ENCODE measurements around the gene PPP1R27. TPM values are rescaled to one million over a fixed set of nuclear protein-coding genes. Genes with fewer than 3 reads are reported as not detected.

Gene PPP1R27
- total and polyA plus RNA-seq, 2 donors (not counting 3 experiments of a cell fraction or from before 2014, with no cell fraction given) = not detected

- no peaks in the 10 kb centered on the region for H3K27me3 ChIP-seq (ENCODE audit: control insufficient read depth in 2 of 2, insufficient read depth in 2 of 2, low read length in 2 of 2)
- peak overlapping the region; percentile 79 for H3K4me2 ChIP-seq (ENCODE audit: insufficient read depth, low read length)
- TF ChIP-seq EZH2 (IDR thresholded peaks at IDR 0.05; ENCODE audit: borderline replicate concordance, low read depth, low read length, severe bottlenecking) = no peak
- TF ChIP-seq, protein P1, sequence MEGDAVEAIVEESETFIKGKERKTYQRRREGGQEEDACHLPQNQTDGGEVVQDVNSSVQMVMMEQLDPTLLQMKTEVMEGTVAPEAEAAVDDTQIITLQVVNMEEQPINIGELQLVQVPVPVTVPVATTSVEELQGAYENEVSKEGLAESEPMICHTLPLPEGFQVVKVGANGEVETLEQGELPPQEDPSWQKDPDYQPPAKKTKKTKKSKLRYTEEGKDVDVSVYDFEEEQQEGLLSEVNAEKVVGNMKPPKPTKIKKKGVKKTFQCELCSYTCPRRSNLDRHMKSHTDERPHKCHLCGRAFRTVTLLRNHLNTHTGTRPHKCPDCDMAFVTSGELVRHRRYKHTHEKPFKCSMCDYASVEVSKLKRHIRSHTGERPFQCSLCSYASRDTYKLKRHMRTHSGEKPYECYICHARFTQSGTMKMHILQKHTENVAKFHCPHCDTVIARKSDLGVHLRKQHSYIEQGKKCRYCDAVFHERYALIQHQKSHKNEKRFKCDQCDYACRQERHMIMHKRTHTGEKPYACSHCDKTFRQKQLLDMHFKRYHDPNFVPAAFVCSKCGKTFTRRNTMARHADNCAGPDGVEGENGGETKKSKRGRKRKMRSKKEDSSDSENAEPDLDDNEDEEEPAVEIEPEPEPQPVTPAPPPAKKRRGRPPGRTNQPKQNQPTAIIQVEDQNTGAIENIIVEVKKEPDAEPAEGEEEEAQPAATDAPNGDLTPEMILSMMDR (IDR thresholded peaks at IDR 0.05; ENCODE audit: extremely low read depth in 1 of 2, insufficient read depth in 1 of 2, low read depth in 1 of 2, low read length in 2 of 2) = no peak
- TF ChIP-seq MYC (IDR thresholded peaks at IDR 0.05; ENCODE audit: low read depth, low read length) = no peak
- TF ChIP-seq POLR2AphosphoS5 (IDR thresholded peaks at IDR 0.05; ENCODE audit: insufficient read depth, low read depth, low read length) = no peak
- TF ChIP-seq GATA2 (IDR thresholded peaks at IDR 0.05; ENCODE audit: insufficient read depth, insufficient read length, low read depth, low read length) = no peak
- TF ChIP-seq, protein P2, sequence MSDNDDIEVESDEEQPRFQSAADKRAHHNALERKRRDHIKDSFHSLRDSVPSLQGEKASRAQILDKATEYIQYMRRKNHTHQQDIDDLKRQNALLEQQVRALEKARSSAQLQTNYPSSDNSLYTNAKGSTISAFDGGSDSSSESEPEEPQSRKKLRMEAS (IDR thresholded peaks at IDR 0.05; ENCODE audit: insufficient read depth, insufficient read length) = no peak
- TF ChIP-seq JUN (IDR thresholded peaks at IDR 0.05; ENCODE audit: borderline replicate concordance, insufficient read depth, insufficient read length, low read depth) = no peak
- TF ChIP-seq POLR2A (IDR thresholded peaks at IDR 0.05; ENCODE audit: low read depth, low read length) = peak; percentile 17
- peaks cover 6 to 19% of the 10 kb centered on the region in 2 experiments for H3K36me3 ChIP-seq (ENCODE audit: control insufficient read depth in 2 of 2, extremely low read depth in 1 of 2, insufficient read depth in 2 of 2, low read length in 2 of 2)
- H3K4me3 ChIP-seq (replicated peaks in 1 of 3; ENCODE audit: insufficient read depth in 1 of 3, low read depth in 1 of 3, low read length in 3 of 3) = no peak overlapping the region
- no peaks in the 10 kb centered on the region for H3K9me3 ChIP-seq (replicated peaks; ENCODE audit: control insufficient read depth, insufficient read depth, low read length)
- CTCF ChIA-PET = interaction anchor here (1.4 to 3.0 kb wide), 5 partner anchors 23 to 153 kb away, joined by 4 to 16 read pairs (median 9); partner anchors contain the start of genes ALYREF, ANAPC11, CENPX and LRRC45
- no peaks in the 10 kb centered on the region for H4K20me1 ChIP-seq (replicated peaks; ENCODE audit: control insufficient read depth, extremely low read depth, insufficient read depth, low read length)
- H3K4me1 ChIP-seq (ENCODE audit: control insufficient read depth, extremely low read depth, insufficient read depth, low read length) = peaks cover 17% of the 10 kb centered on the region
- dilution Hi-C loops (cut with MboI; ENCODE audit: extremely low pct_ligation_motif_present, low sequenced_read_pairs) (no loop called here), intact Hi-C loops (cut with micrococcal nuclease) (loop anchor here (1.0 kb wide), 1 partner anchor 7 kb away; no protein-coding TSS in a partner anchor)
- H2AFZ ChIP-seq (ENCODE audit: low read depth, low read length) = no peak overlapping the region
- BruUV-seq (replicated peaks) = no TSS peak
- DNase-seq (ENCODE audit: low read depth, low spot score) = no peak
- FAIRE-seq = no peak
- H3K9me1 ChIP-seq (replicated peaks; ENCODE audit: control insufficient read depth, extremely low read depth, insufficient read depth, low read length) = no peaks in the 10 kb centered on the region
- H3K27ac ChIP-seq (ENCODE audit: insufficient read depth, low read depth, low read length) = no peak overlapping the region
- H3K9ac ChIP-seq (replicated peaks; ENCODE audit: extremely low read depth, insufficient read depth, low read length) = no peak overlapping the region
- peaks cover 25% of the 10 kb centered on the region for H3K79me2 ChIP-seq (ENCODE audit: control insufficient read depth, insufficient read depth, low read length)
- POLR2A ChIA-PET = no interaction called here
These were observed 33.9 kb upstream of the PPP1R27 start for GRCh38 chr17:81868674-81869220.

Measured in endothelial cell of umbilical vein (primary cell).